ENCODE data around the gene IQGAP3. TPM values are rescaled to one million over a fixed set of nuclear protein-coding genes. Genes with fewer than 3 reads are reported as not detected.

IQGAP3 gene
- total and polyA plus RNA-seq, 2 donors (not counting 1 experiment from before 2014, with no cell fraction given), result 2.7 to 16.0 TPM

GRCh38 chr1:156498432-156499193 is 73.8 kb downstream of the IQGAP3 start:
- no peak overlapping the region for H2AFZ ChIP-seq (ENCODE audit: low read length)

GRCh38 chr1:156497743-156498431 is 74.5 kb downstream of the IQGAP3 start:
- TF ChIP-seq, protein P1, sequence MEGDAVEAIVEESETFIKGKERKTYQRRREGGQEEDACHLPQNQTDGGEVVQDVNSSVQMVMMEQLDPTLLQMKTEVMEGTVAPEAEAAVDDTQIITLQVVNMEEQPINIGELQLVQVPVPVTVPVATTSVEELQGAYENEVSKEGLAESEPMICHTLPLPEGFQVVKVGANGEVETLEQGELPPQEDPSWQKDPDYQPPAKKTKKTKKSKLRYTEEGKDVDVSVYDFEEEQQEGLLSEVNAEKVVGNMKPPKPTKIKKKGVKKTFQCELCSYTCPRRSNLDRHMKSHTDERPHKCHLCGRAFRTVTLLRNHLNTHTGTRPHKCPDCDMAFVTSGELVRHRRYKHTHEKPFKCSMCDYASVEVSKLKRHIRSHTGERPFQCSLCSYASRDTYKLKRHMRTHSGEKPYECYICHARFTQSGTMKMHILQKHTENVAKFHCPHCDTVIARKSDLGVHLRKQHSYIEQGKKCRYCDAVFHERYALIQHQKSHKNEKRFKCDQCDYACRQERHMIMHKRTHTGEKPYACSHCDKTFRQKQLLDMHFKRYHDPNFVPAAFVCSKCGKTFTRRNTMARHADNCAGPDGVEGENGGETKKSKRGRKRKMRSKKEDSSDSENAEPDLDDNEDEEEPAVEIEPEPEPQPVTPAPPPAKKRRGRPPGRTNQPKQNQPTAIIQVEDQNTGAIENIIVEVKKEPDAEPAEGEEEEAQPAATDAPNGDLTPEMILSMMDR (conservative IDR thresholded peaks at IDR 0.05 in 1 of 2, IDR thresholded peaks at IDR 0.05 in 1 of 2; ENCODE audit: low read depth in 1 of 2, low read length in 2 of 2), result no peak
- no peak for TF ChIP-seq EZH2 (IDR thresholded peaks at IDR 0.05; ENCODE audit: low read length, missing control alignments)
- peak overlapping the region; percentile 72 for H3K4me2 ChIP-seq (ENCODE audit: extremely low read depth, insufficient read depth, low read length)
- no peak overlapping the region for H3K27ac ChIP-seq (ENCODE audit: insufficient read depth, low read length)
- H3K4me3 ChIP-seq (replicated peaks in 1 of 4; ENCODE audit: control extremely low read depth in 1 of 4, insufficient read depth in 1 of 4, low read depth in 3 of 4, low read length in 4 of 4), result peak overlapping the region in 3 of 4 experiments; percentile 38 to 93 (median 89)
- peaks cover 47% of the 10 kb centered on the region for H3K4me1 ChIP-seq (ENCODE audit: control insufficient read depth, extremely low read depth, insufficient read depth, low read length)
- no peak overlapping the region for H2AFZ ChIP-seq (ENCODE audit: low read length)
- peaks cover 73% of the 10 kb centered on the region for H3K79me2 ChIP-seq (ENCODE audit: control insufficient read depth, insufficient read depth, low read length)
- no peaks in the 10 kb centered on the region for H3K9me3 ChIP-seq (ENCODE audit: control insufficient read depth, insufficient read depth, low read depth, low read length)
- peaks cover 4% of the 10 kb centered on the region for H3K36me3 ChIP-seq (ENCODE audit: control insufficient read depth, insufficient read depth, low read length)
- H3K27me3 ChIP-seq (ENCODE audit: control insufficient read depth, insufficient read depth, low read length), result no peaks in the 10 kb centered on the region
- peaks cover 5% of the 10 kb centered on the region for H4K20me1 ChIP-seq (ENCODE audit: control insufficient read depth, extremely low read depth, insufficient read depth, low read length)
- no peak overlapping the region for H3K9ac ChIP-seq (ENCODE audit: insufficient read depth, low read length)
- DNase-seq (ENCODE audit: low read depth in 2 of 2), result no peak

More at GRCh38 chr1:156498432-156499193, 73.8 kb downstream of the IQGAP3 start:
- peak overlapping the region; percentile 75 for H3K9ac ChIP-seq (ENCODE audit: insufficient read depth, low read length)
- H3K27me3 ChIP-seq (ENCODE audit: control insufficient read depth, insufficient read depth, low read length), result no peaks in the 10 kb centered on the region
- peaks cover 65% of the 10 kb centered on the region for H3K79me2 ChIP-seq (ENCODE audit: control insufficient read depth, insufficient read depth, low read length)
- DNase-seq (ENCODE audit: low read depth in 2 of 2), result peak; percentile 55 to 63
- H3K36me3 ChIP-seq (ENCODE audit: control insufficient read depth, insufficient read depth, low read length), result peaks cover 4% of the 10 kb centered on the region
- H3K27ac ChIP-seq (ENCODE audit: insufficient read depth, low read length), result peak overlapping the region; percentile 85
- TF ChIP-seq EZH2 (IDR thresholded peaks at IDR 0.05; ENCODE audit: low read length, missing control alignments), result no peak
- TF ChIP-seq, protein P1 (conservative IDR thresholded peaks at IDR 0.05 in 1 of 2, IDR thresholded peaks at IDR 0.05 in 1 of 2; ENCODE audit: low read depth in 1 of 2, low read length in 2 of 2), result no peak
- H3K4me2 ChIP-seq (ENCODE audit: extremely low read depth, insufficient read depth, low read length), result peak overlapping the region; percentile 94
- peak overlapping the region; percentile 81 to 95 (median 91) for H3K4me3 ChIP-seq (replicated peaks in 1 of 4; ENCODE audit: control extremely low read depth in 1 of 4, insufficient read depth in 1 of 4, low read depth in 3 of 4, low read length in 4 of 4)
- no peaks in the 10 kb centered on the region for H3K9me3 ChIP-seq (ENCODE audit: control insufficient read depth, insufficient read depth, low read depth, low read length)
- peaks cover 5% of the 10 kb centered on the region for H4K20me1 ChIP-seq (ENCODE audit: control insufficient read depth, extremely low read depth, insufficient read depth, low read length)
- H3K4me1 ChIP-seq (ENCODE audit: control insufficient read depth, extremely low read depth, insufficient read depth, low read length), result peaks cover 47% of the 10 kb centered on the region

DNA sequence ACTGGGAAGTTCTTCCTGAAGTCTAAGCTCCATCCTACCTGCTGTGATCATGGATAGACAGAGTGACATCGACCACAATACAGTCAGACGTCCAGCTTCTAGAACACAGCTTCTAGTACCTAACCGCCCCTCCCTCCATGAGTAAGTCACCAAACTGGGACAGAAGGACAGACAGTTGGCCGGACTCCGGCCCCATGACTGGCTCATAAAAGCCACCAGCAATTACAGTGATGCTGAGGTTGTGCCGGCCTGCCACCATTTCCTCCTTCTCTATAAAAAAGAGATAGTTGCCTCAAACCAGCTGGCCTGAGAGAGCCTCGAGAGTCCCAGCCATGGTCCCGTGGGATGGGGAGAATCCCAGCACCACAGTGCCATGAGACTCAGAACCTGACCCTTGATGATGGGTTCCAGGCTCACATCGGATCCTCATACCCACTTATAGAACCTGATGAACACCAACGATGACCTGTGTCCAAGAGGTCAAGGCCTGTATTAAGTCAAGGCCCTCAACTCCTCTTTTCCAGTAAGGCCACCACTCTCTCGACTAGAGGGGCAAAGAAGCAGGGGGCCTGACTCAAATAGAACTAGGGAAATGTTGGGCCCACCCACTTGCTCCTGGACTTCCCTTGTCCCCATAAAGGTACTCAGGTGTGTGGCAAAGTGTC is 75.2 kb downstream of the IQGAP3 start:
- Histone ChIP-seq H3K9ac (ENCODE audit: insufficient read depth, low read length) (no peak overlapping the region), H3K36me3 (ENCODE audit: control insufficient read depth, insufficient read depth, low read length) (peaks cover 4% of the 10 kb centered on the region), H3K4me1 (ENCODE audit: control insufficient read depth, extremely low read depth, insufficient read depth, low read length) (peaks cover 47% of the 10 kb centered on the region), H3K79me2 (ENCODE audit: control insufficient read depth, insufficient read depth, low read length) (peaks cover 79% of the 10 kb centered on the region), H3K27me3 (ENCODE audit: control insufficient read depth, insufficient read depth, low read length) (no peaks in the 10 kb centered on the region), H2AFZ (ENCODE audit: low read length) (no peak overlapping the region), H4K20me1 (ENCODE audit: control insufficient read depth, extremely low read depth, insufficient read depth, low read length) (peaks cover 5% of the 10 kb centered on the region), H3K4me2 (ENCODE audit: extremely low read depth, insufficient read depth, low read length) (peak overlapping the region; percentile 75), H3K4me3 (replicated peaks in 1 of 4; ENCODE audit: control extremely low read depth in 1 of 4, insufficient read depth in 1 of 4, low read depth in 3 of 4, low read length in 4 of 4) (peak overlapping the region in 2 of 4 experiments; percentile 4 to 93), H3K27ac (ENCODE audit: insufficient read depth, low read length) (peak overlapping the region; percentile 2), H3K9me3 (ENCODE audit: control insufficient read depth, insufficient read depth, low read depth, low read length) (no peaks in the 10 kb centered on the region)
- TF ChIP-seq, protein P1 (conservative IDR thresholded peaks at IDR 0.05 in 1 of 2, IDR thresholded peaks at IDR 0.05 in 1 of 2; ENCODE audit: low read depth in 1 of 2, low read length in 2 of 2), result no peak
- no peak for TF ChIP-seq EZH2 (IDR thresholded peaks at IDR 0.05; ENCODE audit: low read length, missing control alignments)
- no peak for DNase-seq (ENCODE audit: low read depth in 2 of 2)
